Pancreas (tissue), 10 donors: Measurements from ENCODE around the gene SLC35E1. TPM values are rescaled to one million over a fixed set of nuclear protein-coding genes. Genes with fewer than 3 reads are reported as not detected.
"Not testable (repeated sequence)": the region's sequence is repeated elsewhere in the genome, so short reads cannot be mapped to it uniquely, and the experiment has no call there.

ENCODE experiments used
- ATAC-seq, 4 donors: fragments of 200-7000 bp; cut with Tn5 transposase; one replicate each; pipeline versions ENCODE4 v1.8.0 to v1.9.1; 2020; ENCODE audit warnings: mild to moderate bottlenecking in 4 of 4, moderate library complexity in 4 of 4
- DNase-seq, 6 donors: peaks; one replicate each; pipeline ENCODE4 v3.0.0-alpha.2; 2020
- FAIRE-seq: peaks from 2 replicates; lab custom pipeline; 2012; peaks lifted over from hg19 to GRCh38; lab: Jason Lieb, UNC
- H3K27ac ChIP-seq, 4 donors: fragments of 200-600 bp; sonication (generic); 1 replicate in 3 of 4; 2 replicates in 1 of 4; pipeline versions ENCODE4 v1.5.0 to v1.8.0; 2020
- H3K27me3 ChIP-seq, 4 donors: fragments of 200-600 bp; one replicate each; pipeline ENCODE4 v1.8.0; 2021
- H3K36me3 ChIP-seq, 3 donors: fragments of 200-600 bp; sonication (generic) in 1 of 3; one replicate each; pipeline versions ENCODE4 v1.5.0 to v1.8.0; 2020 to 2021
- H3K4me1 ChIP-seq, 3 donors: fragments of 200-600 bp; one replicate each; pipeline ENCODE4 v1.8.0; 2021
- H3K4me3 ChIP-seq, 4 donors: fragments of 200-600 bp; sonication (generic) in 2 of 4; one replicate each; pipeline versions ENCODE4 v1.5.0 to v1.8.0; 2020 to 2021
- H3K9me3 ChIP-seq, 4 donors: fragments of 200-600 bp; one replicate each; pipeline ENCODE4 v1.8.0; 2021
- WGBS, 2 donors: extraction: QIAGEN DNeasy Blood & Tissue Kit; methylation state at CpG; one replicate each; pipeline ENCODE4 v1.1.7; 2013; 5-methylcytosine and 5-hydroxymethylcytosine counted together
- intact Hi-C, 3 donors: fragments of 100-400 bp; cut with DNase I; formaldehyde crosslinking; loops; one replicate each; pipeline versions ENCODE4 v1.11.1 to v1.14.2; 2022
- polyA plus RNA-seq, 2 donors: library from polyadenylated mRNA; stranded (reverse); fragments of 200-250 nt; gene quantifications; one replicate each; pipeline ENCODE4 v1.2.3, GENCODE V29; 2013
- total RNA-seq, 6 donors: library from RNA; stranded (reverse); fragmentation: NEBNext Ultra II Directional in 4 of 6; extraction: Animal tissue kit (Norgen Biotek cat#: 25700) in 4 of 6; gene quantifications; one replicate each; pipeline versions ENCODE4 v1.2.1 to v1.2.4, GENCODE V29; 2021 to 2023
- TF ChIP-seq, protein P1 (sequence below), 4 donors: fragments of 200-600 bp; sonication (generic) in 3 of 4; IDR thresholded peaks; one replicate each; pipeline versions ENCODE4 v1.5.0 to v1.8.0; 2021; ENCODE audit warnings: antibody characterized with exemption in 4 of 4
- donor health status: healthy with polysubstance abuse.
- donor health status: DM: no; HTN: no; CAD: no; lungs with moderate emphysema.
- donor health status: DM: no; HTN: no; CAD: no.
- donor health status: control.
- donor health status: control.
- donor health status: Bipolar disorder and iron deficiency.
- donor health status: DM: yes; HTN: yes; CAD: no.
- donor health status: DM: no; HTN: no; CAD: no.
- donor health status: DM: no; HTN: no; CAD: no.
- donor health status: DM: yes; HTN: yes; CAD: no.

SLC35E1 gene
- total and polyA plus RNA-seq, 8 donors: 22.9 to 42.1 (median 34.0) TPM

DNA sequence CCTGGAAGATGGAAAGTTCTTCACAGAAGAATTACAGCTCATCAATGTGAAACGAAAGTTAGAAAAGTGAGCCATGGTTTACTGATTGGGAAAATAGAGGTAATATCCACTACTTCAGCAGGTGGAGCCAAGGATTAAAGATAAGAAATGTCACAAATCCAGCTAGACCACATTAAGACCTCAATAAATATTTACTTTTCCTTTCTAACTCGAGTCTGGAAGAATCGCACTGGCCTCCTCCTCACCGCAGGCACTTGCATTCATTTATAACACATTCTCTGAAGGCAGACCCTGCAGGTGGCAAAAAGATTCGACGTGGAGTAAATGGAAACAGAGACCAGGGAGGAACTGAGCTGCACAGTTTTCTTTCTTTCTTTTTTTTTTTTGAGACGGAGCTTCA lies 7.4 kb downstream of the SLC35E1 start:
- Histone ChIP-seq H3K9me3 (no peaks in the 10 kb centered on the region), H3K27me3 (no peaks in the 10 kb centered on the region), H3K4me3 (no peak overlapping the region), H3K36me3 (peaks cover 3 to 30% (median 17%) of the 10 kb centered on the region in 3 donors), H3K27ac (peak overlapping the region in 2 of 4 donors; percentile 75 to 76), H3K4me1 (peaks cover 12 to 38% (median 18%) of the 10 kb centered on the region in 3 donors)
- DNase-seq: peak in 1 of 6 donors; percentile 50
- FAIRE-seq: no peak
- ATAC-seq: peak; percentile 74 to 88 (median 86)
- 20 to 26% methylated on average over 7 of the region's 7 CpGs for WGBS, 2 donors
- intact Hi-C loops: no loop called here
- TF ChIP-seq, protein P1, sequence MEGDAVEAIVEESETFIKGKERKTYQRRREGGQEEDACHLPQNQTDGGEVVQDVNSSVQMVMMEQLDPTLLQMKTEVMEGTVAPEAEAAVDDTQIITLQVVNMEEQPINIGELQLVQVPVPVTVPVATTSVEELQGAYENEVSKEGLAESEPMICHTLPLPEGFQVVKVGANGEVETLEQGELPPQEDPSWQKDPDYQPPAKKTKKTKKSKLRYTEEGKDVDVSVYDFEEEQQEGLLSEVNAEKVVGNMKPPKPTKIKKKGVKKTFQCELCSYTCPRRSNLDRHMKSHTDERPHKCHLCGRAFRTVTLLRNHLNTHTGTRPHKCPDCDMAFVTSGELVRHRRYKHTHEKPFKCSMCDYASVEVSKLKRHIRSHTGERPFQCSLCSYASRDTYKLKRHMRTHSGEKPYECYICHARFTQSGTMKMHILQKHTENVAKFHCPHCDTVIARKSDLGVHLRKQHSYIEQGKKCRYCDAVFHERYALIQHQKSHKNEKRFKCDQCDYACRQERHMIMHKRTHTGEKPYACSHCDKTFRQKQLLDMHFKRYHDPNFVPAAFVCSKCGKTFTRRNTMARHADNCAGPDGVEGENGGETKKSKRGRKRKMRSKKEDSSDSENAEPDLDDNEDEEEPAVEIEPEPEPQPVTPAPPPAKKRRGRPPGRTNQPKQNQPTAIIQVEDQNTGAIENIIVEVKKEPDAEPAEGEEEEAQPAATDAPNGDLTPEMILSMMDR (IDR thresholded peaks at IDR 0.05): no peak

DNA sequence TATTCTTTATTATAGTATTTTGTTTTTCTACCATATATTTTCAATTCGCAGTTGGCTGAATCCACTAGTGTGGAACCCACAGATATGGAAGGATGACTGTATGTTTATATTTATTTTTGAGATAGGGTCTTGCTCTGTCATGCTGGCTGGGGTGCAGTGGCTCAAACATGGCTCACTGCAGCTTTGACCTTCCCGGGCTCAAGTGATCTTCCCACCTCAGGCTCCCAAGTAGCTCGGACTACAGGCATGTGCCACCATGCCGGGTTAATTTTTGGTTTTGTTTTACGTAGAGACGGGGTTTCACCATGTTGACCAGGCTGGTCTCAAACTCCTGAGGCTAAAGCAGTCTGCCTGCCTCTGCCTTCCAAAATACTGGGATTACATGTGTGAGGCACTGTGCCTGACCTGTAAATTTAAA lies 9.6 kb downstream of the SLC35E1 start:
- ATAC-seq (no peak), DNase-seq (no peak), FAIRE-seq (no peak)
- H3K9me3 ChIP-seq: no peaks in the 10 kb centered on the region
- H3K36me3 ChIP-seq: peaks cover 3 to 32% (median 21%) of the 10 kb centered on the region in 3 donors
- peak overlapping the region in 1 of 4 donors; percentile 28 for H3K27ac ChIP-seq
- H3K27me3 ChIP-seq: no peaks in the 10 kb centered on the region
- WGBS, 2 donors: 73 to 80% methylated on average over 6 of the region's 6 CpGs
- no peak overlapping the region for H3K4me3 ChIP-seq
- TF ChIP-seq, protein P1 (IDR thresholded peaks at IDR 0.05): no peak
- intact Hi-C loops: no loop called here
- peaks cover 12 to 29% (median 13%) of the 10 kb centered on the region in 3 donors for H3K4me1 ChIP-seq

DNA sequence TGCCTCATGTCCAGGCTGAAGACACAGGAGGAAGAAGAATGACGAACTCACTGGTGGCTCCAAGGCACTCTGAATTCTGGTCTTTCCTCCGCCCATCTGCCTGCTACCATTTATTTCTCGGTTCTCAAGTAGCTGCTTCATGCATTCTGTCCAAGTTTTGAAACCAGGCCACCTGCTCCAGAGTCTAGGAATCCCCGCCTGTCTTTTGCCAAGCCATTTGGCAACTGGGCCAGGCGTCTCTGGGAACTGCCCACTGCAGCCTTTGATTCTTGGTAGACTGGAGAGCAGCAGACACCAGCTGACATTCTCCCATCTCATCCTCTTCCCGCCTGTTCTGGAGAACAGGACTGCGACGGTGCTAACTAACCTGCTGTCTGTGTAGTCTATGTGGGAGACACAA lies 10.8 kb downstream of the SLC35E1 start:
- intact Hi-C loops: no loop called here
- Histone ChIP-seq H3K4me3 (no peak overlapping the region), H3K36me3 (peaks cover 3 to 20% (median 13%) of the 10 kb centered on the region in 3 donors), H3K9me3 (no peaks in the 10 kb centered on the region), H3K4me1 (peaks cover 12 to 29% (median 13%) of the 10 kb centered on the region in 3 donors), H3K27me3 (no peaks in the 10 kb centered on the region), H3K27ac (peak overlapping the region in 1 of 4 donors; percentile 33)
- TF ChIP-seq, protein P1 (IDR thresholded peaks at IDR 0.05): no peak
- DNase-seq (peak in 1 of 6 donors; percentile 46), ATAC-seq (peak in 3 of 4 donors; percentile 15 to 59 (median 48)), FAIRE-seq (no peak)
- 53 to 55% methylated on average over 8 of the region's 8 CpGs for WGBS, 2 donors

DNA sequence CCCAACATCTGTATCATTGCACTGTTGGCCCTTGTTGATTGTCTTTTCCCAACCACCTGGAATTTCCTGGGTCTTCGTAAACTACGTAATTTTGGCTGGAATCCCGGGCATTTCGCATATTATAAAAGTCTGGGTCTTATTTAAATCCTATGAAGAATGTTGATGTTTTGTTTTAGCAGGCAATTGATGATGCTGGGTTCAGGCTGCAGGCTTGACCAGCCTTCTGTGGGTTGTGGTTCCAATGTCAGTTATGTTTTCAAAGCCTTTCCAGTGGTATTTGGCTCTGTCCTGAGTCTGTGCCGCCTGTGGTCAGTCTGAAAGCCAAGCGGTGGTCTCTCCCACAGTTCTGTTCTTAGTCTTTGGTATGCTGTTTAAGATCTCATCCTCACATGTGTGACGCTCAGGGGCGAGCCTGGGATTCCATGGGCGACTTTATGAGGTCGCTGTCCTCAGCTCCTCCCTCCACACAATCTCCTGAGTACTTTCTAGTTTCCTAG lies 12.4 kb downstream of the SLC35E1 start:
- DNase-seq (no peak), FAIRE-seq (no peak), ATAC-seq (no peak)
- H3K27ac ChIP-seq: no peak overlapping the region
- TF ChIP-seq, protein P1 (IDR thresholded peaks at IDR 0.05): no peak
- 90 to 91% methylated on average over 10 of the region's 10 CpGs for WGBS, 2 donors
- intact Hi-C loops: no loop called here
- H3K9me3 ChIP-seq: no peaks in the 10 kb centered on the region
- H3K27me3 ChIP-seq: no peaks in the 10 kb centered on the region
- H3K4me3 ChIP-seq: no peak overlapping the region
- H3K36me3 ChIP-seq: peaks cover 2 to 24% (median 7%) of the 10 kb centered on the region in 3 donors
- H3K4me1 ChIP-seq: peaks cover 7 to 17% (median 8%) of the 10 kb centered on the region in 3 donors

DNA sequence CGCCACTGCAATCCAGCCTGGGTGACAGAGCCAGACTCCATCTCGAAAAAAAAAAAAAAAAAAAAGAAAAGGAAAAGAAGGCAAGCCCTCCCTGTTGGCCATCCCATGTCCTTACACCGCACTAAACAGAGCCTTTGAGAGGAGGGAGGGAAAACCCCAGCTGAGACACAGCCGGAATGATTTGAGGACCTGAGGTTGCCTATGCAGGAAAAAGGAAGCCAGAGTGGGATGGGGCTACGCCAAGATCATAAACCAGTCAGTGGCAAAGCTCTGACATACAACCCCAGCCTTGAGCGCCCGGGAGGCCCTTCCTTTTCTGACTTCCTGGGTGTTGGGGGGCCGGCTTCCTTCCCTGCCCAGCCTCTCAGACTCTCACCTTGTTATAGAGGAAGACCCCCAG lies 17.4 kb downstream of the SLC35E1 start:
- TF ChIP-seq, protein P1 (IDR thresholded peaks at IDR 0.05): no peak
- Histone ChIP-seq H3K4me1 (no peaks in the 10 kb centered on the region), H3K9me3 (no peaks in the 10 kb centered on the region), H3K27ac (no peak overlapping the region), H3K27me3 (no peaks in the 10 kb centered on the region), H3K4me3 (no peak overlapping the region), H3K36me3 (peaks cover 0 to 33% (median 12%) of the 10 kb centered on the region in 3 donors)
- WGBS, 2 donors: 91 to 94% methylated on average over 8 of the region's 8 CpGs
- ATAC-seq: no peak
- intact Hi-C loops: no loop called here
- FAIRE-seq: no peak
- DNase-seq: no peak

DNA sequence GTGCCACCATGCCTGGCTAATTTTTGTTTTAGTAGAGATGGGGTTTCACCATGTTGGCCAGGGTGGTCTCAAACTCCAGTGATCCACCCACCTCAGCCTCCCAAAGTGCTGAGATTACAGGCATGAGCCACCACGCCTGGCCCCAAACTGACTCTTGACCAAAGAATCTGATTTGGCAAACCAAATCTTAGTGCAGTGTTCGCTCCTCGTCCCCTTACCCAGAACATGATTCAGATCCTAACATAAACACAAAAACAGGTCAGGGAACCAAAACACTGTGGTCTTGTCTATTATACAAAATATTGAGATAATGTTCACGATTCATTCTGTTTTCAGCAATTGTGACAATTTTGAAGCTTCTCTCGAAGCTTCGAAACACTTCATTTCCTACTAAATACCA lies 20.3 kb downstream of the SLC35E1 start:
- 90 to 97% methylated on average over 6 of the region's 6 CpGs for WGBS, 2 donors
- H3K36me3 ChIP-seq: peaks cover 0 to 31% (median 9%) of the 10 kb centered on the region in 3 donors
- FAIRE-seq, H3K27me3 ChIP-seq, DNase-seq, H3K4me1 ChIP-seq, H3K4me3 ChIP-seq, ATAC-seq, intact Hi-C loops, H3K27ac ChIP-seq, H3K9me3 ChIP-seq: not testable (repeated sequence)
